GM13976 (cell line): ENCODE data around the gene HOXA9.

Source experiments
- DNase-seq: peaks from one replicate; pipeline ENCODE4 v3.0.0; 2012; ENCODE audit warnings: low spot score
- in situ Hi-C: fragments of 300-500 bp; cut with MboI; formaldehyde crosslinking; loops from one replicate; pipeline ENCODE4 v1.12.0; 2022; ENCODE audit warnings: low sequenced_read_pairs, mixed read lengths, inconsistent platforms; ENCODE audit not compliant: unreplicated experiment
- TF ChIP-seq, protein P1 (sequence below): IDR thresholded peaks from 2 replicates; pipeline ENCODE4 v1.5.1; 2012; ENCODE audit warnings: borderline replicate concordance, mild to moderate bottlenecking; ENCODE audit not compliant: insufficient read depth; ENCODE audit errors: extremely low read depth, missing control alignments, control extremely low read depth

The HOXA9 gene

GRCh38 chr7:27174874-27175625, 9.7 kb upstream of the HOXA9 start:
- in situ Hi-C loops = loop anchor here (25.0 kb wide), 1 partner anchor 663 kb away; no protein-coding TSS in a partner anchor
- TF ChIP-seq, protein P1, sequence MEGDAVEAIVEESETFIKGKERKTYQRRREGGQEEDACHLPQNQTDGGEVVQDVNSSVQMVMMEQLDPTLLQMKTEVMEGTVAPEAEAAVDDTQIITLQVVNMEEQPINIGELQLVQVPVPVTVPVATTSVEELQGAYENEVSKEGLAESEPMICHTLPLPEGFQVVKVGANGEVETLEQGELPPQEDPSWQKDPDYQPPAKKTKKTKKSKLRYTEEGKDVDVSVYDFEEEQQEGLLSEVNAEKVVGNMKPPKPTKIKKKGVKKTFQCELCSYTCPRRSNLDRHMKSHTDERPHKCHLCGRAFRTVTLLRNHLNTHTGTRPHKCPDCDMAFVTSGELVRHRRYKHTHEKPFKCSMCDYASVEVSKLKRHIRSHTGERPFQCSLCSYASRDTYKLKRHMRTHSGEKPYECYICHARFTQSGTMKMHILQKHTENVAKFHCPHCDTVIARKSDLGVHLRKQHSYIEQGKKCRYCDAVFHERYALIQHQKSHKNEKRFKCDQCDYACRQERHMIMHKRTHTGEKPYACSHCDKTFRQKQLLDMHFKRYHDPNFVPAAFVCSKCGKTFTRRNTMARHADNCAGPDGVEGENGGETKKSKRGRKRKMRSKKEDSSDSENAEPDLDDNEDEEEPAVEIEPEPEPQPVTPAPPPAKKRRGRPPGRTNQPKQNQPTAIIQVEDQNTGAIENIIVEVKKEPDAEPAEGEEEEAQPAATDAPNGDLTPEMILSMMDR = no peak
- DNase-seq = no peak

- in situ Hi-C loops = loop anchor here (25.0 kb wide), 1 partner anchor 662 kb away; no protein-coding TSS in a partner anchor
- DNase-seq = no peak
- TF ChIP-seq, protein P1 = no peak
Measured at GRCh38 chr7:27173956-27174873, 8.9 kb upstream of the HOXA9 start, which contains the start of gene HOXA10. TSS of gene HOXA10 (minus strand) at chr7:27174320. CDS start at chr7:27174306, 14 bp downstream.

- no peak for DNase-seq
- in situ Hi-C loops = loop anchor here (25.0 kb wide), 1 partner anchor 661 kb away; no protein-coding TSS in a partner anchor
- TF ChIP-seq, protein P1 = no peak
Measured at GRCh38 chr7:27173511-27173955, 8.2 kb upstream of the HOXA9 start.

DNA sequence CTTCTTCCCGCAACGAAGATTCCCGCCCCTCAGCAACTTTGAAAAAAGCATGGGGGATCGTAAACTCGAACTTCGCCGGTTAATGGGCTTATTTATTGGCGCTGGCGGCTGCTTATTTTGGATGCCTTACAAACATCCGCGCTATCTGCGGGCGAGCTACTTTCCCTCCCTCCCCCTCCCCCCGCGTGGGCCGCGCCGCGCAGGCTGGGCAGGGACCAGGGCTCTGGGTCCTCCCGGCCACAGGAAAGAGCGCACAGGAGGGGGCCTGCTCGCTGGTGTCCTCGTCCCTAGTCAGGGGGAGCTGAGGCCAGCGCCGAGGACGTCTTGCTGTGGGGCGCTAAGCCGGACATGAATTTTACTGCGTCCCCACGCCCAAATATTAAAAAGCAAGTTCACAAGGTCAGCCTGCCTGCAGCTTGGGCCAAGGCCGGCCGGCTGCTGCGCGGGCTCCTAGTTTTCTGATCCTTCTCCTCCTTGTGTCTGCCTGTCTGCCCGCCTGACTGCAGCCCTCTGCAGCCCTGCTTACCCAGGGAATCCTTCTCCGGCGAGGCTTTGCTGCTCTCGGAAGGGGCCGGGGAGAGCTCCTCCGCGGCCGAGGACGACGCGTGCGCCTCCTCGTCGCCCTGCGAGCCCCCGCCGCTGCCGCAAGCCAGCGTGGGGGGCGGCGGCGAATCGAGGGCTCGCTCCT, 7.6 kb upstream of the HOXA9 start:
- in situ Hi-C loops = loop anchor here (25.0 kb wide), 1 partner anchor 661 kb away; no protein-coding TSS in a partner anchor

DNA sequence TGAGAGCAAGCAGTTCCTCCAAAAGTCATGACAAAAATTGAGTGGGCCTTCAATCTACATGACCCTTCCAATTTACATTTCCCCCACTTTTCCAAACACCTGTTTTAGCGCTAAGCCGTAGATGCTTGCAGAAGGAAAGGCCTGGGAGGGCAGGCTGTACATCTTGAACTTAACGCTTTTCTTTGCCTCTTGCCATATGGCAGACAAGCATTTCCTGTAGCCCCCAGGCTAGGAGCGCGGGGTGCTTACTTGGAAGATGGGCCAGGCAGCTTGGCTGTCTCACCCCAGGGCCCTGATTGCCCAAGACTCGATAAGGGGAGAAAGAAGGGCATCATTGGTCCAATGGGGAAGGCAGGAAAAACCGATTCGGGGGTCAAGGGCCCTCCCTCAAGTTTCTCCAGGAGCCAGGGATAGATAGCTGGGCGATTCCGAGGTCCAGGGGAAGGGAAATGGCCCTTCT, 7.0 kb upstream of the HOXA9 start:
- TF ChIP-seq, protein P1 = no peak
- no peak for DNase-seq
- in situ Hi-C loops = loop anchor here (25.0 kb wide), 1 partner anchor 660 kb away; no protein-coding TSS in a partner anchor

More for the DNA sequence above, 7.6 kb upstream of the HOXA9 start:
- TF ChIP-seq, protein P1 = no peak
- no peak for DNase-seq
